Osteoblast (primary cell): ENCODE measurements around the gene RAB12. TPM values are rescaled to one million over a fixed set of nuclear protein-coding genes. Genes with fewer than 3 reads are reported as not detected.

Source experiments
- DNase-seq: peaks from one replicate; pipeline ENCODE4 v3.0.0; 2011; ENCODE audit warnings: low spot score, mixed read lengths; ENCODE audit not compliant: insufficient read length; ENCODE audit errors: missing footprints
- H2AFZ ChIP-seq: 2 replicates; pipeline ENCODE4 v1.6.0; 2011; ENCODE audit warnings: mild to moderate bottlenecking, low read length
- H3K27ac ChIP-seq: 2 replicates; pipeline ENCODE4 v1.5.1; 2011; ENCODE audit warnings: mild to moderate bottlenecking, low read depth, low read length, moderate library complexity
- H3K27me3 ChIP-seq: 2 replicates; pipeline ENCODE4 v1.6.0; 2012; ENCODE audit warnings: mild to moderate bottlenecking, control low read depth, inconsistent platforms, low read length, moderate library complexity; ENCODE audit not compliant: insufficient read depth
- H3K36me3 ChIP-seq: 2 replicates; pipeline ENCODE4 v1.5.1; 2011; ENCODE audit warnings: mild to moderate bottlenecking, low read length, control low read depth, moderate library complexity; ENCODE audit not compliant: insufficient read depth
- H3K4me1 ChIP-seq: 2 replicates; pipeline ENCODE4 v1.5.1; 2011; ENCODE audit warnings: mild to moderate bottlenecking, low read length, control low read depth, moderate library complexity; ENCODE audit not compliant: insufficient read depth
- H3K4me2 ChIP-seq: 2 replicates; pipeline ENCODE4 v1.6.0; 2011; ENCODE audit warnings: mild to moderate bottlenecking, low read length; ENCODE audit not compliant: insufficient read depth
- H3K4me3 ChIP-seq: fragments of 200-600 bp; sonication (generic); 3 replicates; pipeline ENCODE4 v1.5.1; 2012; ENCODE audit warnings: mild to moderate bottlenecking, low read length, inconsistent platforms; ENCODE audit not compliant: insufficient read depth
- H3K79me2 ChIP-seq: 2 replicates; pipeline ENCODE4 v1.6.0; 2012; ENCODE audit warnings: mild to moderate bottlenecking, low read length, control low read depth, inconsistent platforms; ENCODE audit not compliant: insufficient read depth
- H3K9me3 ChIP-seq: 2 replicates; pipeline ENCODE4 v1.5.1; 2011; ENCODE audit warnings: low read depth, low read length, control low read depth
- H4K20me1 ChIP-seq: 2 replicates; pipeline ENCODE4 v1.6.0; 2012; ENCODE audit warnings: mild to moderate bottlenecking, low read length, control low read depth; ENCODE audit not compliant: insufficient read depth
- CTCF ChIP-seq: IDR thresholded peaks from 2 replicates; pipeline ENCODE4 v1.5.1; 2011; ENCODE audit warnings: mild to moderate bottlenecking, low read depth, low read length, moderate library complexity; ENCODE audit errors: extremely low read depth
- total RNA-seq: library from RNA; depleted of rRNA; stranded (reverse); fragments of >200 nt; gene quantifications from 2 replicates; pipeline ENCODE4 v1.2.3, GENCODE V29; 2012

RAB12 gene
- total RNA-seq, 1 donor: 49.2 TPM

DNA sequence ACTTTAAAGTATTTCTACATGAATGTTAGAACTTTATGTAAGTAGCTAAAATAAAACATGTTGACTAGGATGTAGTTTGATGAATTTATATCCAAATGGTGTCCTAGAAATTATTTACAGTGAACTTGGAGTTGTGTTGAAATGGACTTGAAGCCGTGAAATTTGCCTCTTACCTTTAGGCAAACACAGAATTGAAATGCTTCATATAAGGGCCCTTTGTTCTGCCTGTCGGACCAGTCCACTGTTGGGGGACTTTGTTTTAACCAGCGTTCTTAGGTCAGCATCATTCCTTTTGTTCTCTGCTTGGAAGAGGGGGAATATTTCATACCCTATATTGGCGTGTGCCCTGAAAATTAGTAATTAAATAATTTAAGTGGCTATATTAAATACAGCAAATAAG, 18.3 kb downstream of the RAB12 start:
- Histone ChIP-seq H3K79me2 (peaks cover 84% of the 10 kb centered on the region), H3K4me1 (peaks cover 6% of the 10 kb centered on the region), H2AFZ (no peak overlapping the region), H3K4me3 (no peak overlapping the region), H3K27me3 (no peaks in the 10 kb centered on the region), H3K9me3 (no peaks in the 10 kb centered on the region), H4K20me1 (peaks cover 7% of the 10 kb centered on the region), H3K27ac (no peak overlapping the region), H3K36me3 (peaks cover 24% of the 10 kb centered on the region), H3K4me2 (no peak overlapping the region)
- TF ChIP-seq CTCF: no peak
- DNase-seq: no peak

GRCh38 chr18:8629602-8630001, 20.4 kb downstream of the RAB12 start:
- no peak overlapping the region for H2AFZ ChIP-seq
- no peaks in the 10 kb centered on the region for H3K27me3 ChIP-seq
- DNase-seq: no peak
- TF ChIP-seq CTCF: no peak
- no peaks in the 10 kb centered on the region for H3K4me1 ChIP-seq
- no peak overlapping the region for H3K27ac ChIP-seq
- no peak overlapping the region for H3K4me2 ChIP-seq
- no peak overlapping the region for H3K4me3 ChIP-seq
- H3K9me3 ChIP-seq: no peaks in the 10 kb centered on the region
- no peaks in the 10 kb centered on the region for H4K20me1 ChIP-seq
- peaks cover 66% of the 10 kb centered on the region for H3K79me2 ChIP-seq
- H3K36me3 ChIP-seq: peaks cover 37% of the 10 kb centered on the region

GRCh38 chr18:8630546-8630945, 21.3 kb downstream of the RAB12 start:
- Histone ChIP-seq H3K79me2 (peaks cover 57% of the 10 kb centered on the region), H2AFZ (no peak overlapping the region), H4K20me1 (peaks cover 3% of the 10 kb centered on the region), H3K4me1 (no peaks in the 10 kb centered on the region), H3K4me3 (no peak overlapping the region), H3K9me3 (no peaks in the 10 kb centered on the region), H3K27me3 (no peaks in the 10 kb centered on the region), H3K4me2 (no peak overlapping the region), H3K36me3 (peaks cover 42% of the 10 kb centered on the region), H3K27ac (no peak overlapping the region)
- TF ChIP-seq CTCF: no peak
- DNase-seq: no peak

GRCh38 chr18:8631265-8631664, 22.0 kb downstream of the RAB12 start:
- H3K4me1 ChIP-seq: no peaks in the 10 kb centered on the region
- no peak overlapping the region for H3K27ac ChIP-seq
- no peak overlapping the region for H2AFZ ChIP-seq
- H3K9me3 ChIP-seq: no peaks in the 10 kb centered on the region
- no peak for TF ChIP-seq CTCF
- peaks cover 50% of the 10 kb centered on the region for H3K79me2 ChIP-seq
- H3K4me2 ChIP-seq: no peak overlapping the region
- peaks cover 42% of the 10 kb centered on the region for H3K36me3 ChIP-seq
- H4K20me1 ChIP-seq: peaks cover 3% of the 10 kb centered on the region
- H3K27me3 ChIP-seq: no peaks in the 10 kb centered on the region
- no peak for DNase-seq
- H3K4me3 ChIP-seq: no peak overlapping the region
